Keratinocyte (primary cell): ENCODE results near the gene SCAMP4.

Experiments
- CTCF ChIP-seq, 3 experiments: IDR thresholded peaks in 1 of 3; conservative IDR thresholded peaks in 1 of 3; optimal IDR thresholded peaks in 1 of 3; 2 replicates in 2 of 3; 3 replicates in 1 of 3; pipeline versions ENCODE3 to v1.5.1; 2011; ENCODE audit warnings: low read length in 3 of 3, mild to moderate bottlenecking in 3 of 3, moderate library complexity in 2 of 3, control low read depth in 1 of 3, inconsistent platforms in 1 of 3; ENCODE audit not compliant: insufficient read depth in 2 of 3; ENCODE audit errors: extremely low read depth in 1 of 3
- EZH2 ChIP-seq: IDR thresholded peaks from one replicate; pipeline ENCODE4 v1.6.1; 2012; ENCODE audit warnings: inconsistent platforms, mild to moderate bottlenecking, low read length, moderate library complexity

- no peak for TF ChIP-seq CTCF (optimal IDR thresholded peaks at IDR 0.05 in 1 of 3, IDR thresholded peaks at IDR 0.05 in 1 of 3, conservative IDR thresholded peaks at IDR 0.05 in 1 of 3; ENCODE audit: extremely low read depth in 1 of 3, insufficient read depth in 2 of 3, low read length in 3 of 3)
- no peak for TF ChIP-seq EZH2
These were observed 31.4 kb upstream of the SCAMP4 start for GRCh38 chr19:1873524-1874473.
